GM18868 (cell line): Measurements from ENCODE around the gene GLRX3.
"Not testable (repeated sequence)": the region's sequence is repeated elsewhere in the genome, so short reads cannot be mapped to it uniquely, and the experiment has no call there.

Source experiments
- ATAC-seq: cut with Tn5 transposase; IDR thresholded peaks from one replicate; pipeline ENCODE4 v1.9.1; 2021; ENCODE audit warnings: mild to moderate bottlenecking, moderate library complexity; ENCODE audit not compliant: unreplicated experiment

GLRX3 gene

DNA sequence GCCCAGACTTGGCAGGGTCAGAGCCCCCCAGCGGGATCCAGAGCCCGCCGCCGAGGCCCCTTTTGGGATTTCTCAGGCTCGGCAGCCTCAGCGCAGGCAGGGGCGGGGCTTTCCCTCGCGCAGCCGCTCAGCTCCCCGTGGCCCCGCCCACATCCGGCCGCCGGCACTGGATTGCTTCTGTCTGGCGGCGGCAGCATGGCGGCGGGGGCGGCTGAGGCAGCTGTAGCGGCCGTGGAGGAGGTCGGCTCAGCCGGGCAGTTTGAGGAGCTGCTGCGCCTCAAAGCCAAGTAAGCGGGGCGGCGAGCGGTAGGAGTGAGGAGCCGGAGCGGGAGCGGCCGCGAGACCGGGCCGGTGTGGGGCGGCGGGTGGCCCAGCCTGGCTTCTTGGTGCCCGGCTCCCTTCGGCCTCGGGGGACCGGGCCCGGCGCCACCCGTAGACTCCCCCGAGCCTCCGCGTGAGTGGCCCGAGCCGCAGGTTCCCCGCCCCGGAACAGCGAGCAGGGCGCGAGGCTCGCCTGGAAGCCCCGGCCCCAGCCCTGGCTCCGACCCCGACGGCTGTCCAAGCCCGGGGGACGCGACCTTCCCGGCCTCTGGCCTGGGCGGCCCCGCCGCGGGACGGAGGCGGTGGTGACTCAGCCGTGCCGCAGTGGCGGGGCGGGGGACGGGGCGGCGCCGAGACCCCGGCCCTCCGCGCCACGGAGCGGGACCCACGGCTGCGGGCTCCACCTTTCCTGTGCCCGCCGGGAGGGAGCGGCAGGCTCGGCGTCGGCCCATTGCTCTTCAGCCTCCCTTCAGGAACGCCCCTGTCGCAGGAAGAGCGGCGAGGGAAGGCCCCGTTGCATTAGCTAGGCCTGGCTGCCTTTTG is at the start of gene GLRX3:
GLRX3 (plus strand) TSS at position 166 of the 864 bp plus-strand sequence; CDS start at position 196, 30 bp downstream.
- peak; percentile 79 for ATAC-seq

DNA sequence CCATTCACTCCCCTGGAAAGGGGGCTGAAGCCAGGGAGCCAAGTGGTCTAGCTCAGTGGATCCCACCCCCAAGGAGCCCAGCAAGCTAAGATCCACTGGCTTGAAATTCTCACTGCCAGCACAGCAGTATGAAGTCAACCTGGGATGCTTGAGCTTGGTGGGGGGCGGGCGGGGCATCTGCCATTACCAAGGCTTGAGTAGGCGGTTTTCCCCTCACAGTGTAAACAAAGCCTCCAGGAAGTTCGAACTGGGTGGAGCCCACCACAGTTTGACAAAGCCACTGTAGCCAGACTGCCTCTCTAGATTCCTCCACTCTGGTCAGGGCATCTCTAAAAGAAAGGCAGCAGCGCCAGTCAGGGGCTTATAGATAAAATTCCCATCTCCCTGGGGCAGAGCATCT is 45.6 kb upstream of the GLRX3 start:
- ATAC-seq, result not testable (repeated sequence)

DNA sequence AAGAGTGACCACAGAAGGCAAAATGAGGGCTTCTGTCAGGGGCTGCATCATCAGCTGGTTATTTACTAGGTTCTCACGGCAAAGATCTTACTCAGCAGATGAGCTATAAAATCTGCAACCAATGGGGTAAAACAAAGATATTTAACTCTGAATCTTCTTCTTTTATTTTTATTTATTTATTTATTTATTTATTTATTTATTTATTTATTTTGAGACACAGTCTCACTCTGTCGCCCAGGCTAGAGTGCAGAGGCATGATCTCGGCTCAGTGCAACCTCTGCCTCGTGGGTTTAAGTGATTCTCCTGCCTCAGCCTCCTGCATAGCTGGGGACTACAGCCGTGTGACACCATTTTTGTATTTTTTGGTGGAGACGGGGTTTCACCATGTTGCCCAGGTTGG is 36.8 kb upstream of the GLRX3 start:
- ATAC-seq, result no peak

DNA sequence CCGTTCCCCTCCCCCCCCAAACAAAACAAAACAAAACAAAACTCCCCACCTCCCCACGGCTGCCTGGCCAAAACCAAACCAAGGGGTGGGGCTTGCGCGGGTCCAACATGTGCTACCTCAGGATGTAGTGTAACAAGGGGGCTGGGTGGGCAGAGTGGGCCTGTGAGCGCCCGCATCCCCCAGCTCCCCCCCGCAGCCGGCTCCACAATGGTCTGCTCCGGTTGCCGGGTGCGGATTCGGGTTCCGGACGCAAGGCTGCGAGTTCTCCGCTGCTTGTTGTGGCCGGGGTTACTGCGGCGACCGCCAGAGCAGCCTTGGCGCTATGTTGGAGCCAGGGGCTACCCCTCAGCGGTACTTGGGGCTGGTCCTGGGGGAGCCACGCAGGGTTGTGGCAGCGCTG is 30.5 kb upstream of the GLRX3 start:
- ATAC-seq, result no peak

DNA sequence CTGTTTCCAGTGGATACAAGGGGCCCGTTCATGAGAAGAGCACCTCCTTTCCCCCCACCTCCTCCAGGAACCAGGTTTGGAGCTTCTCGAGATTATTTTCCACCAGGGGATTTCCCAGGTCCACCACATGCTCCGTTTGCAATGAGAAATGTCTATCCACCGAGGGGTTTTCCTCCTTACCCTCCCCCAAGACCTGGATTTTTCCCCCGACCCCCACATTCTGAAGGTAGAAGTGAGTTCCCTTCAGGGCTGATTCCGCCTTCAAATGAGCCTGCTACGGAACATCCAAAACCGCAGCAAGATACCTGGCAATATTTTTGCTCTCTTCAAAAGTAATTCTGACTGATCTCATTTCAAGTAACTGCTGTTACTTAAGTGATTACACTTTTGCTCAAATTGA is 28.0 kb upstream of the GLRX3 start:
- ATAC-seq, result not testable (repeated sequence)

DNA sequence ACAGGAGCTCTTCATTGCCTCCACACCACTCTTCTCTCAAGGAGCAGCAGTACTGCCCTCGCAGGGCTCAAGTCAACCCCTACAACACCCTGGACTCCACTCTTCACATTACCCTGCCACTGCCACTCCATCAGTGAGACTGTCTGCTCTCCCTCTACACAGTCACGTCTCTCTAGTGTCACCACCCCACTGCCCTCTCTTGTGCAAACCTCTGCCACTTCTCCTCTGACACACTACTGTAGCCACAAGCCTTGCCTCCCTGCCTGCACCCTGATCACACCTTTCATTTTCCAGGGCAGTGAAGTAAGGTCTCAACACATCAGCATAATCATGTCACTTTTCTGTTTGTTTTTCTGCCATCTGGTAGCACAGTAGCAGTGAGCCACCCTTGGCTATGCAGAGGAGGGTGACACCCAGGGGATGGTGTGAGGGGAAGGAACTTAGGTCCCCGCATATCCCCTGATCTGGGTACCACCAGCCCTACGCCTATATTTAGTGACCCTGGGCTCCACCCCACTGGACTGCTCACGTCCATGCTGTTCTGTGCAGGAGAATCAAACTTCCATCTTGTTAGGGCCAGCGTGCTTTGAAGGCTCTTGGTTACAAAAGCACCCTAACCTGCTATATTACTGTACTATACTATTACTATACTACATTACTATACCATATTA is 27.1 kb upstream of the GLRX3 start:
- ATAC-seq, result no peak

DNA sequence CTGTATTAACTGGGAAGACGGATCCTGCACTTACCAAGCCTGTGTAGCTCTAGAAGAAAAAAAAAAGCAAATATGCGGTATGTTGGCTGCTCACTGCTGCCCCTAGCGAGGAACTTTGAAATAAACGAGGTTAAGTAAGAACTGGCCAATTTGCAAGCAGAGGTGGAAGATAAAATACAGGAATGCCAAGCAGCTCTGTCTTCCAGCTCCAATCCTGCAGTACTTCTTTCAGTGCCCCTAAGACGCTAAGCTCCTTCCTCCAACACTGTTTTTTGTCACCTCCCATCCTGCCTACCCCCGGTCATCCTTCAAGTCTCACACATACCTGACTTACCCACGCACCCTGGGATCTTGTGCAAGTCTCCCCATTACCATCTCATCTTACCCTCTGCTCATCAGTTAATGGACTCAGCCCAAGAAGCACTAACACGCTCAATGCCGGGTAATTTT is 26.4 kb upstream of the GLRX3 start:
- no peak for ATAC-seq

DNA sequence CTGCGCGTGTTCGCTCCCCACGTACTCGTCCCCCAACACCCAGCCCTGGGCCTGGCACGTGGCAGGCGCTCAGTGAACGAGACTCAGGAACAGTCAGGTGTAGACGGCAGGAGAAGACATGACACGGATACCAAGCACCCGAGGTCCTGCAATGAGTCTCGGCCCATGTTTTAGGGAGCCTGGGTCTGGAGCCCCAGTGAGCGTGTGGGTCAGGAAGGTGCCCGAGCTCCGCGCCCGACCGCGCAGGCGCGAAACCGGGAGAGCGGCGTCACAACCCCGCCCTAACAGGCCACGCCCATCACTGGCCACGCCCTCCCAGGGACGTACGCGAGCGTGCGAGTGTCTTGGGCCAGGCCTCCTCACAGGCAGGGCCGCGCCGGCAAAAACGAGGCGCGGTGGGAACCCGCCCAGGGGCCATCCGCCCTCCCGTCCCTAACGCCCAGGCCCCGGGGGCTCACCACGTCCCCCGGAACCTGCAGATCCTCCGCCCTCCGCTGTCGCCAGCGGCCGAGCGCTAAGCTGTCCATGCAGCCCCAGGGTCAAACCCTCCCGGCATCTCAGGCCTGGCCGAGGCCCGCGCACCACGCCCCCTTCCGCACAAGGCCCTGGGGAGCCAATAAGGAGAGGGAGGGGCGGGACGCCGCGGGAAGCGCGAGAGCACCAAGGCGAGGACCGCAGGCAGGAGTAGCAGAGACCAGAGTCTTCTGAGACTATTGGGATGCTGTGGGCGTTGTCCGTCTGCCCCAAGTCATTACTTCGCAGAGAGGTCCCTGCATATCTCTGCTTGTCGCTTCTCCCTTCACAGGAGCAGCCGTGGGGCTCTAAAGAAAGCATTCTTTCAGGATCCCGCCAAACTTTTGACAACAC is 25.7 kb upstream of the GLRX3 start, which contains the start of gene C10orf143:
C10orf143 (minus strand) TSS at position 585 of the 867 bp plus-strand sequence; CDS start at position 527, 58 bp downstream.
- peak; percentile 79 for ATAC-seq

- peak; percentile 85 for ATAC-seq
Measured at GRCh38 chr10:130111113-130111851, 24.9 kb upstream of the GLRX3 start.

DNA sequence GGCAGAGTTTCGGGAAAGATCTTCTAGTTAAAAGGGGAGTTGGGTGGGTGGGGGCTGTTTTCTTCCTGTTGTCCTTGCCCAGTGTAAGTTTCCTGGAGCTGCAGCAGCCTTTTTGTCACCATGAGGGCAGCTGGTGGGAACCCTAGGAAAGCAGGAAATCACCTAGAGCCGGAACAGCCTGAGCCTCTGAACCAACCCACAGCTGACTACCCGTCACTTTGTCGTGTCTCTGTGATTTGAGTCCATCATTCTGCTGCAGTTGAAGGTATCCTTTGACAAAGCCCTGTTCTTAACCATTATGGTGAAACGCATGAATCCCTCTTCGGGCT is 24.4 kb upstream of the GLRX3 start:
- no peak for ATAC-seq

GRCh38 chr10:130112821-130113220 is 23.4 kb upstream of the GLRX3 start:
- no peak for ATAC-seq

DNA sequence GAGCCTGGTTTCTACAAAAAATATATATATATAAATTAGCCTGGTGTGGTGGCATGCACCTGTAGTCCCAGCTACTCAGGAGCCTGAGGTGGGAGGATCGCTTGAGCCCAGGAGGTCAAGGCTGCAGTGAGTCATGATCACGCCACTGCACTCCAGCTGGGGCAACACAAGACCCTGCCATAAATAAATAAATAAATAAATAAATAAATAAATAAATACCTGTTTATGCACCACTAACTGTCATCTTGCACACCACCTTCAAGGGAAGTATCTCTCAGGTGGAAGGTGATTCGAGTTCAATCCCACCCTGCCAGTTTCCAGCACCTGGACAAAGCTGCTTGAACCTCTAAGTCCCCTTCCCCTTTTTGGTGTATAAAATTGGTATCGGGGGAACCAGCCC is 19.2 kb upstream of the GLRX3 start:
- ATAC-seq, result not testable (repeated sequence)

GRCh38 chr10:130117535-130117934 is 18.7 kb upstream of the GLRX3 start:
- not testable (repeated sequence) for ATAC-seq

GRCh38 chr10:130121486-130122079 is 14.6 kb upstream of the GLRX3 start:
- ATAC-seq, result no peak

DNA sequence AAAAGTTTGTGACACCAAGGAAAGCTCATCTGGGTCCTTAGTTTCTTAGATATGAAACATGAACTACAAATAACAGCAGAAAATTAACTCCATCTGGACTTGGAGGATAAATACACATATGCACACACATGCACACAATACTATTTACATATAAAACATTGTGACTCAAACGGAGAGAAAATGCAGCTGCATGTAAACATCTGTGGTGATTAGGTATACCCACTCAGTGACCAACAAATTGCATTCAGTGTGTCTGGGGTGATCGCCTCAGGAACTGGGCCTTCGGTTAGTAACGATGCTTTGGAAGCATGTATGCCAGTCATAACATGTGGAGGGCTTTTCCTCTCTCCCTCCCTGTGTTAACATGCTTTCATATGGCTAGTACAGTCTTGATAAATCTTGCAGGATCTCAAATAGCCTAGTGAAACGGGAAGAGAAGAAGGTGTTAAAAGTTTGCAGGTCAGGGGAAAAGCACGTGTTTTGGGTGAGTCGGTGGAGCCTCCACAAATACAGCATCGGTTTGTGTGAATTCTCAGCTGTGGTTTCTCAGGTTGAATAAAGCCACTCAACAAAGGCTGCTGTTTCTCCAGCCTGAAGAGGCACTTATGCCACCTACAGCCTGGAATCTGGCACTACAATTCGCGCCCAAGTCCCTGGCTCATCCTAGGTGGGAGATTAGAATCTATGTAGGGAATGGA is 8.7 kb upstream of the GLRX3 start:
- ATAC-seq, result peak; percentile 98

DNA sequence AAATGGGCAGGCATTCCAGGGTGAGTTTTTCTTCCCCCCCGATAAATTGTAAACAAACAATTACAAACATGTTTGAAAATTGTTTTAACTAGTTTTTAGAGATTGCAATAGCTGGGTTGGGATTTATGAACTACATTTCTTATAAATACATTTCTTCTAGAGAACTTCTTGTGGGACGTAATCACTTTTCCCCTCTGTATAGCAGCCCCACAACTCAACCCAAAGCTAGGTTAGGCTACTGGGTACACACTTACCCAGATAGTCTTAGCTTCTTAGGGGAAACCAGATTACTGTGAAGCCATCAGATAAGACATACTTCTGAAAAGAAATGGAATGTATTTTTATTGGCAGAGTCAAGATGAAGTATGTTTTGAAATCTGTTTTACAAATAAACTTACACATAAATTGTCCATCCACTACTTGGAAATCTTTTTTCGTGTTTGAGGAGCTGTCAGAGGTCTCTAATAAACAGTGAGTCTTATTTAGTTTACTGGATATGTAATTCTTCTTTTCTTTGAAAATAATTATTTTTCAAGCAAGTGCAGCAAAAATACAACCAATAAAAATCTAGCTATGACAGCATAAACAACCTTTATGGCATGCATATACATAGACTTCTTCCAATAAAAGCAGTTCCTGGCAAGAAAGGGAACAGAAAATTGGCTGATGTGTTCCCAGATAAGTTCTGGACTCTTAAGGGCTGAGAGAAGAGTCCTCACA is 8.0 kb upstream of the GLRX3 start:
- ATAC-seq, result no peak

GRCh38 chr10:130128922-130129321 is 7.3 kb upstream of the GLRX3 start:
- ATAC-seq, result no peak

- no peak for ATAC-seq
Measured at GRCh38 chr10:130135676-130136225, 440 bp upstream of the GLRX3 start.

DNA sequence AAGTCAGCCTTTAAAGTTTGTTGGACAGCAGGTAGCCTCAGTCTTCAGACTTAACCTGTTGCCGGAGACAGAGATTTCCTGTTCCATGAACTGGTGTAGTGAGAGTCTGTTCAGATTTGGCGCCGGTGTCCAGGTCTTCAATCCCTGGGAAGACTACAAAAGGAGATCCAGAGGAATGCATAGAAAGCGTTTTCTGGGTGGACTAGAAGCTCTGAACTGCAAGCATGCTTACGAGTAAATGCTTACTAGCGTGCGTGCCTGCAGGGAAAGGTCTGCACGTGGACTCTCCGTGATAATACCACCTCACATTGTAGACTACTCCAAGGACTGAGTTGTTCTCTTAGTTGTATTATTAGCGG is 878 bp downstream of the GLRX3 start:
- ATAC-seq, result no peak
